H1 (cell line): ENCODE data around the gene ZNF385D. TPM values are rescaled to one million over a fixed set of nuclear protein-coding genes. Genes with fewer than 3 reads are reported as not detected.

Experiments used
- CTCF ChIA-PET: fragments of 300-600 bp; sonication (Branson Sonifier 250); formaldehyde crosslinking; loops from one replicate; lab custom pipeline; 2021; ENCODE audit not compliant: partially characterized antibody; lab: Charles Lee
- POLR2A ChIA-PET: fragments of 300-600 bp; sonication (Branson Sonifier 250); formaldehyde crosslinking; loops from one replicate; lab custom pipeline; 2021; ENCODE audit warnings: inconsistent platforms; ENCODE audit not compliant: partially characterized antibody; lab: Charles Lee
- DNase-seq, 2 experiments: peaks; one replicate each; pipeline versions ENCODE4 v3.0.0 to v3.0.0-alpha.2; 2010 to 2022; ENCODE audit warnings: low spot score in 2 of 2, low read depth in 1 of 2, mixed read lengths in 1 of 2
- FAIRE-seq: peaks from 2 replicates; lab custom pipeline; 2011; peaks lifted over from hg19 to GRCh38; lab: Jason Lieb, UNC
- H2AFZ ChIP-seq: 2 replicates; pipeline ENCODE4 v1.8.1; 2012; ENCODE audit warnings: low read length, inconsistent platforms
- H2AK5ac ChIP-seq: 2 replicates; pipeline ENCODE4 v1.6.1; 2013; ENCODE audit warnings: low read depth, low read length
- H2BK120ac ChIP-seq: replicated peaks from 2 replicates; pipeline ENCODE3; 2013; ENCODE audit warnings: low read depth, low read length, inconsistent platforms
- H2BK12ac ChIP-seq: 2 replicates; pipeline ENCODE4 v1.6.1; 2013; ENCODE audit warnings: low read depth, low read length
- H2BK15ac ChIP-seq: 2 replicates; pipeline ENCODE4 v1.6.1; 2013; ENCODE audit warnings: low read length
- H2BK20ac ChIP-seq: 2 replicates; pipeline ENCODE4 v1.6.1; 2013; ENCODE audit warnings: low read length
- H2BK5ac ChIP-seq: 2 replicates; pipeline ENCODE4 v1.6.1; 2013; ENCODE audit warnings: low read depth, low read length
- H3K14ac ChIP-seq: 2 replicates; pipeline ENCODE4 v1.6.1; 2013; ENCODE audit warnings: inconsistent platforms; ENCODE audit not compliant: insufficient read length
- H3K18ac ChIP-seq: 2 replicates; pipeline ENCODE4 v1.6.1; 2013; ENCODE audit warnings: low read length; ENCODE audit errors: extremely low read depth
- H3K23ac ChIP-seq: 2 replicates; pipeline ENCODE4 v1.6.1; 2013; ENCODE audit warnings: inconsistent platforms; ENCODE audit not compliant: insufficient read length
- H3K23me2 ChIP-seq: 2 replicates; pipeline ENCODE4 v1.6.1; 2013; ENCODE audit warnings: low read depth, low read length
- H3K27ac ChIP-seq: 2 replicates; pipeline ENCODE4 v1.6.1; 2011; ENCODE audit warnings: low read depth, low read length, inconsistent platforms
- H3K27me3 ChIP-seq, 4 experiments: replicated peaks in 1 of 4; 1 replicate in 1 of 4; 2 replicates in 3 of 4; pipeline versions ENCODE4 v1.6.1 to v1.8.1; 2011 to 2013; ENCODE audit warnings: low read length in 3 of 4, mild to moderate bottlenecking in 3 of 4, inconsistent platforms in 2 of 4, mixed read lengths in 2 of 4, moderate library complexity in 1 of 4; ENCODE audit not compliant: control insufficient read depth in 3 of 4, insufficient read depth in 3 of 4; ENCODE audit errors: extremely low read depth in 1 of 4
- H3K36me3 ChIP-seq, 4 experiments: 2 replicates each; pipeline versions ENCODE4 v1.6.1 to v1.8.1; 2011 to 2013; ENCODE audit warnings: mild to moderate bottlenecking in 4 of 4, low read length in 3 of 4, moderate library complexity in 2 of 4, control low read depth in 1 of 4, inconsistent platforms in 1 of 4; ENCODE audit not compliant: insufficient read depth in 4 of 4, control insufficient read depth in 2 of 4
- H3K4ac ChIP-seq: replicated peaks from 2 replicates; pipeline ENCODE3; 2013; ENCODE audit warnings: low read length, low read depth, mixed read lengths, inconsistent platforms; ENCODE audit not compliant: insufficient read length
- H3K4me1 ChIP-seq, 4 experiments: replicated peaks in 1 of 4; 1 replicate in 1 of 4; 2 replicates in 3 of 4; pipeline versions ENCODE4 v1.6.1 to v1.8.1; 2011 to 2013; ENCODE audit warnings: low read length in 3 of 4, inconsistent platforms in 2 of 4, mixed read lengths in 1 of 4; ENCODE audit not compliant: insufficient read depth in 4 of 4, control insufficient read depth in 3 of 4
- H3K4me2 ChIP-seq, 2 experiments: 2 replicates each; pipeline versions ENCODE4 v1.6.1 to v1.8.1; 2011 to 2013; ENCODE audit warnings: low read depth in 2 of 2, low read length in 2 of 2, control low read depth in 1 of 2, inconsistent platforms in 1 of 2, mild to moderate bottlenecking in 1 of 2; ENCODE audit not compliant: insufficient read depth in 1 of 2
- H3K4me3 ChIP-seq, 4 experiments: fragments of 200-600, 300-600 bp in 1 of 4; sonication (generic), shearing (Covaris generic), sonication (Bioruptor Twin) in 1 of 4; 2 replicates each; pipeline versions ENCODE4 v1.5.1 to v1.8.1; 2011 to 2016; ENCODE audit warnings: low read length in 4 of 4, low read depth in 3 of 4, control low read depth in 2 of 4, inconsistent platforms in 2 of 4, mild to moderate bottlenecking in 2 of 4, mixed read lengths in 1 of 4, moderate library complexity in 1 of 4; ENCODE audit not compliant: insufficient read depth in 2 of 4; ENCODE audit errors: extremely low read depth in 1 of 4
- H3K56ac ChIP-seq: replicated peaks from 2 replicates; pipeline ENCODE3; 2013; ENCODE audit warnings: low read depth, mild to moderate bottlenecking, mixed read lengths, low read length, inconsistent platforms; ENCODE audit not compliant: insufficient read length
- H3K79me1 ChIP-seq: 2 replicates; pipeline ENCODE4 v1.6.1; 2013; ENCODE audit warnings: low read depth, low read length, control low read depth
- H3K79me2 ChIP-seq, 2 experiments: 2 replicates each; pipeline versions ENCODE4 v1.6.1 to v1.8.1; 2012 to 2013; ENCODE audit warnings: low read length in 2 of 2, mild to moderate bottlenecking in 2 of 2, inconsistent platforms in 1 of 2; ENCODE audit not compliant: insufficient read depth in 2 of 2, control insufficient read depth in 1 of 2
- H3K9ac ChIP-seq, 4 experiments: replicated peaks in 1 of 4; 1 replicate in 1 of 4; 2 replicates in 3 of 4; pipeline versions ENCODE4 v1.6.1 to v1.8.1; 2011 to 2013; ENCODE audit warnings: low read depth in 3 of 4, low read length in 3 of 4, control low read depth in 2 of 4, mild to moderate bottlenecking in 2 of 4, moderate library complexity in 2 of 4, inconsistent platforms in 1 of 4; ENCODE audit errors: extremely low read depth in 1 of 4
- H3K9me3 ChIP-seq, 2 experiments: 2 replicates each; pipeline versions ENCODE4 v1.6.1 to v1.8.1; 2012 to 2013; ENCODE audit warnings: mild to moderate bottlenecking in 2 of 2, moderate library complexity in 2 of 2, control low read depth in 1 of 2, inconsistent platforms in 1 of 2, low read depth in 1 of 2, low read length in 1 of 2, mixed read lengths in 1 of 2; ENCODE audit not compliant: insufficient read depth in 2 of 2
- H4K20me1 ChIP-seq, 2 experiments: replicated peaks in 1 of 2; 2 replicates each; pipeline versions ENCODE3 to v1.8.1; 2011 to 2013; ENCODE audit warnings: inconsistent platforms in 2 of 2, low read length in 2 of 2, mild to moderate bottlenecking in 1 of 2; ENCODE audit not compliant: insufficient read depth in 2 of 2, control insufficient read depth in 1 of 2
- H4K5ac ChIP-seq: 2 replicates; pipeline ENCODE4 v1.6.1; 2013; ENCODE audit warnings: low read length, low read depth, mixed read lengths, inconsistent platforms; ENCODE audit not compliant: insufficient read length
- H4K8ac ChIP-seq: 2 replicates; pipeline ENCODE4 v1.8.0; 2013; ENCODE audit warnings: mild to moderate bottlenecking, moderate library complexity, low read length, inconsistent platforms; ENCODE audit not compliant: insufficient read depth; ENCODE audit errors: extremely low read depth
- H4K91ac ChIP-seq: replicated peaks from 2 replicates; pipeline ENCODE3; 2013; ENCODE audit warnings: low read length, mixed read lengths, inconsistent platforms; ENCODE audit not compliant: insufficient read length
- WGBS, 2 experiments: shearing (Covaris generic) in 1 of 2; methylation state at CpG; one replicate each; pipeline versions ENCODE4 v1.1.6 to v1.1.7; 2013 to 2015; ENCODE audit warnings: low lambda C conversion rate in 2 of 2, mixed read lengths in 2 of 2, inconsistent platforms in 1 of 2, low coverage in 1 of 2, missing lambda C conversion rate in 1 of 2; ENCODE audit not compliant: insufficient replicate concordance in 2 of 2, insufficient coverage in 1 of 2, insufficient read length in 1 of 2; ENCODE audit errors: extremely low coverage in 1 of 2, missing lambda C conversion rate in 1 of 2; 5-methylcytosine and 5-hydroxymethylcytosine counted together
- polyA plus RNA-seq, 7 experiments: library from polyadenylated mRNA; depleted of rRNA in 3 of 7; stranded (reverse) in 5 of 7; unstranded in 2 of 7; fragments of >200 nt in 5 of 7; fragments of 200-250 nt in 2 of 7; gene quantifications; 1 replicate in 5 of 7; 2 replicates in 1 of 7; 4 replicates in 1 of 7; pipeline versions ENCODE4 v1.2.1 to v1.2.3, GENCODE V29; 2011 to 2013; ENCODE audit warnings: missing spikeins in 2 of 7, mixed read lengths in 2 of 7
- total RNA-seq: library from RNA; stranded (reverse); fragmentation: NEBNext Ultra II Directional; extraction: Animal tissue kit (Norgen Biotek cat#: 25700); gene quantifications from 2 replicates; pipeline ENCODE4 v1.2.1, GENCODE V29; 2021

ZNF385D gene
- total and polyA plus RNA-seq, 2 of the 8 experiments (the other 6 are each of a cell fraction or from before 2014, with no cell fraction given): 5.9 to 10.8 TPM

DNA sequence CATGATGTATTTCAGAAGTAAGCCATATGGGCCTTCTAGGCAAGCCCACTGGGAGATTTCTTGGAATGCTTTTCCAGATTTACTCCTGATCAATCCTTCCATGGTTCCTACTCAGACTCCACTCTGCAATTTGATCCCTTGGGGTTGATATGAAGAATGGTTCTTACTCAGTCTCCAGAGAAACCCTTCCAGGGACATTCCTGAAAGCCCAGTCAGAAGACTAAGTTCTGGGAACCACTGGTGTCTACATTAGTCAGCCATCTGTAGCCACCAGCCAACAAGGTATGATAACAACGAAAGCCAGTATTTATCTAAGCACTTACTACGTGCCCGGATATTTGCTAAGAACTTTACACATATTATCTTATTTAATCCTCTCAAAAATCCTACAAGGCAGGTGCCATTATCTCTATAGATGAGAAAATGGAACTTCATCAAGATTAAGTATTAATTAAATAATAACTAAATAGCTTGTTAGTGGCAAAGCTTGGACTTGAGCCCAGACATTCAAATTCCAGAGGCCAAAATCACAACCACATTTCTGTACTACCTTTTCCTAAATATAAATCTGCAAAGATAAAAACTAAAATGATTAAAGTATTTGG is 32.7 kb downstream of the ZNF385D start:
- Histone ChIP-seq H2BK120ac (peak overlapping the region; percentile 61), H3K36me3 (no peaks in the 10 kb centered on the region), H4K8ac (no peak overlapping the region), H3K18ac (no peak overlapping the region), H4K5ac (no peak overlapping the region), H4K20me1 (no peaks in the 10 kb centered on the region), H2AK5ac (no peak overlapping the region), H3K4me2 (no peak overlapping the region; a peak in 1 of 4 replicates), H2AFZ (no peak overlapping the region), H2BK20ac (no peak overlapping the region), H3K4me1 (peaks cover 2 to 11% (median 6%) of the 10 kb centered on the region in 4 experiments; a peak in 5 of 7 replicates), H3K56ac (no peak overlapping the region), H3K27me3 (no peaks in the 10 kb centered on the region), H3K23ac (no peak overlapping the region), H3K27ac (no peak overlapping the region), H4K91ac (no peak overlapping the region), H2BK15ac (no peak overlapping the region), H3K4me3 (no peak overlapping the region), H2BK5ac (no peak overlapping the region), H3K14ac (no peak overlapping the region), H3K9me3 (no peaks in the 10 kb centered on the region), H3K79me2 (no peaks in the 10 kb centered on the region), H3K79me1 (no peaks in the 10 kb centered on the region; the same call in 1 of the 2 replicates), H2BK12ac (no peak overlapping the region), H3K23me2 (no peaks in the 10 kb centered on the region), H3K9ac (no peak overlapping the region), H3K4ac (no peak overlapping the region)
- FAIRE-seq (no peak), DNase-seq (no peak)
- ChIA-PET POLR2A (no interaction called here), CTCF (interaction anchor here (0.6 kb wide), 1 partner anchor 758 kb away, joined by 3 read pairs; no protein-coding TSS in a partner anchor)
- WGBS, 2 experiments: 96% methylated on average over 3 of the region's 3 CpGs; no CpG with 5 or more reads in 1 of the 2 experiments
